8988T (cell line): ENCODE data around the gene ITGA11.
A peak's percentile ranks its signal among the peaks of the same experiment; 100 is the strongest.

Experiments used
- DNase-seq: peaks from one replicate; pipeline ENCODE4 v3.0.0; 2011

Gene ITGA11

GRCh38 chr15:68431792-68432401 lies at the start of gene ITGA11:
Gene ITGA11, minus strand, starts transcription at chr15:68432163. Its CDS starts 97 bp downstream, at chr15:68432066.
- DNase-seq, result peak; percentile 48

GRCh38 chr15:68481321-68481720 lies 49.4 kb upstream of the ITGA11 start:
- no peak for DNase-seq

GRCh38 chr15:68480296-68480695 lies 48.3 kb upstream of the ITGA11 start:
- DNase-seq, result no peak

GRCh38 chr15:68479870-68480269 lies 47.9 kb upstream of the ITGA11 start:
- no peak for DNase-seq

GRCh38 chr15:68479406-68479805 lies 47.4 kb upstream of the ITGA11 start:
- DNase-seq, result no peak

GRCh38 chr15:68478853-68479252 lies 46.9 kb upstream of the ITGA11 start:
- DNase-seq, result no peak

- DNase-seq, result no peak
Measured at GRCh38 chr15:68475449-68475848, 43.5 kb upstream of the ITGA11 start.

GRCh38 chr15:68471541-68471940 lies 39.6 kb upstream of the ITGA11 start:
- DNase-seq, result no peak

GRCh38 chr15:68470976-68471375 lies 39.0 kb upstream of the ITGA11 start:
- no peak for DNase-seq

- no peak for DNase-seq
Measured at GRCh38 chr15:68470049-68470742, 38.2 kb upstream of the ITGA11 start.

- DNase-seq, result no peak
Measured at GRCh38 chr15:68469162-68470048, 37.4 kb upstream of the ITGA11 start.

GRCh38 chr15:68466876-68467275 lies 34.9 kb upstream of the ITGA11 start:
- no peak for DNase-seq

- DNase-seq, result no peak
Measured at GRCh38 chr15:68465861-68466560, 34.0 kb upstream of the ITGA11 start.

GRCh38 chr15:68464448-68465090 lies 32.6 kb upstream of the ITGA11 start:
- DNase-seq, result no peak

GRCh38 chr15:68463996-68464395 lies 32.0 kb upstream of the ITGA11 start:
- DNase-seq, result no peak

GRCh38 chr15:68463444-68463843 lies 31.5 kb upstream of the ITGA11 start:
- no peak for DNase-seq

- no peak for DNase-seq
Measured at GRCh38 chr15:68460166-68460565, 28.2 kb upstream of the ITGA11 start.

- no peak for DNase-seq
Measured at GRCh38 chr15:68450192-68450591, 18.2 kb upstream of the ITGA11 start.

- no peak for DNase-seq
Measured at GRCh38 chr15:68449389-68449788, 17.4 kb upstream of the ITGA11 start.

- no peak for DNase-seq
Measured at GRCh38 chr15:68447976-68448755, 16.2 kb upstream of the ITGA11 start.

GRCh38 chr15:68447209-68447608 lies 15.2 kb upstream of the ITGA11 start:
- no peak for DNase-seq

- no peak for DNase-seq
Measured at GRCh38 chr15:68445351-68445750, 13.4 kb upstream of the ITGA11 start.
